Measurements from ENCODE around the gene EMC10. TPM values are rescaled to one million over a fixed set of nuclear protein-coding genes. Genes with fewer than 3 reads are reported as not detected.

The EMC10 gene
- total RNA-seq, 1 experiment from 2014 or later: 109 TPM

- no peak for TF ChIP-seq CTCF (conservative IDR thresholded peaks at IDR 0.05)
- Histone ChIP-seq H3K56ac (ENCODE audit: insufficient read length, low read depth, low read length) (no peak overlapping the region), H3T11ph (ENCODE audit: low read length) (no peak overlapping the region), H3K9me3 (ENCODE audit: control insufficient read depth, low read depth, low read length) (peaks cover 8% of the 10 kb centered on the region), H3K27ac (ENCODE audit: insufficient read length, low read depth, low read length) (no peak overlapping the region), H2AFZ (ENCODE audit: low read length) (no peak overlapping the region), H3K23me2 (ENCODE audit: insufficient read length, low read depth, low read length, poor library complexity, severe bottlenecking) (peaks cover 5% of the 10 kb centered on the region), H2BK5ac (ENCODE audit: insufficient read length, low read length) (no peak overlapping the region), H4K91ac (ENCODE audit: insufficient read length, low read depth, low read length) (no peak overlapping the region), H3K18ac (ENCODE audit: insufficient read length, low read depth, low read length) (no peak overlapping the region), H3K79me2 (ENCODE audit: insufficient read depth, low read length) (no peaks in the 10 kb centered on the region), H2BK120ac (ENCODE audit: low read depth, low read length, poor library complexity, severe bottlenecking) (no peak overlapping the region), H3K4me2 (ENCODE audit: insufficient read depth, insufficient read length, low read length) (peak overlapping the region; percentile 11), H3K4ac (ENCODE audit: low read depth, low read length) (no peak overlapping the region), H4K5ac (ENCODE audit: insufficient read length, low read depth, low read length) (no peak overlapping the region), H3K14ac (ENCODE audit: insufficient read depth, low read length) (no peak overlapping the region), H3K4me1 (ENCODE audit: insufficient read depth, low read length) (peaks cover 4% of the 10 kb centered on the region; the same call in 1 of the 2 replicates), H2BK12ac (ENCODE audit: insufficient read length, low read depth, low read length) (no peak overlapping the region), H2AK5ac (ENCODE audit: insufficient read length, low read length) (no peak overlapping the region), H4K8ac (replicated peaks; ENCODE audit: insufficient read length, low read depth, low read length) (no peak overlapping the region), H3K9ac (ENCODE audit: extremely low read depth, insufficient read length, low read length) (no peak overlapping the region), H2BK15ac (ENCODE audit: low read depth, low read length) (no peak overlapping the region), H4K20me1 (ENCODE audit: control insufficient read depth, insufficient read depth, insufficient read length) (no peaks in the 10 kb centered on the region), H3K27me3 (ENCODE audit: insufficient read depth, low read length) (peaks cover 10% of the 10 kb centered on the region; the same call in 1 of the 2 replicates), H3K79me1 (ENCODE audit: insufficient read depth, low read depth, low read length, poor library complexity, severe bottlenecking) (no peaks in the 10 kb centered on the region), H2BK20ac (ENCODE audit: low read depth, low read length, poor library complexity, severe bottlenecking) (no peak overlapping the region), H3K23ac (ENCODE audit: insufficient read length, low read depth, low read length) (no peak overlapping the region)
- peaks cover 29 to 43% of the 10 kb centered on the region in 2 experiments for H3K4me1 Mint-ChIP-seq
- H3K27ac Mint-ChIP-seq: peak overlapping the region in 1 of 3 experiments; percentile 8; a peak in 1 of 7 replicates
- WGBS (ENCODE audit: extremely low coverage, insufficient read length, low lambda C conversion rate): no CpG with 5 or more reads among the region's 26 CpGs
- H3K4me3 Mint-ChIP-seq: peak overlapping the region in 1 of 2 experiments; percentile 45; a peak in 2 of 5 replicates
- DNase-seq: peak; percentile 25
- peaks cover 16 to 28% of the 10 kb centered on the region in 2 experiments for H3K9me3 Mint-ChIP-seq
- peaks cover 98% of the 10 kb centered on the region for H3K27me3 Mint-ChIP-seq (ENCODE audit: low read depth)
- peaks cover 12 to 17% (median 12%) of the 10 kb centered on the region in 3 experiments for H3K36me3 Mint-ChIP-seq (ENCODE audit: insufficient read depth in 1 of 3, low read depth in 3 of 3)
Observed at GRCh38 chr19:50490991-50491472, 14.7 kb downstream of the EMC10 start.
